ENCODE measurements around the gene SPIRE1. TPM values are rescaled to one million over a fixed set of nuclear protein-coding genes. Genes with fewer than 3 reads are reported as not detected.

SPIRE1 gene
- total RNA-seq, 5 donors from 2014 or later (not counting 1 experiment from before 2014, with no cell fraction given) = 1.1 to 2.9 (median 1.4) TPM

- Histone ChIP-seq H3K4me3 (ENCODE audit: control insufficient read depth in 1 of 2, extremely low read depth in 1 of 2, low read length in 1 of 2) (no peak overlapping the region), H3K27me3 (replicated peaks in 1 of 2; ENCODE audit: control insufficient read depth in 2 of 2, extremely low read depth in 1 of 2, insufficient read depth in 2 of 2, low read length in 1 of 2) (no peaks in the 10 kb centered on the region), H3K27ac (ENCODE audit: low read length) (no peak overlapping the region), H3K4me1 (ENCODE audit: control insufficient read depth in 1 of 2, extremely low read depth in 1 of 2, insufficient read depth in 2 of 2, low read length in 2 of 2) (peaks cover 0 to 3% of the 10 kb centered on the region in 2 experiments), H3K36me3 (ENCODE audit: control insufficient read depth in 2 of 2, extremely low read depth in 1 of 2, insufficient read depth in 1 of 2, low read length in 1 of 2) (no peaks in the 10 kb centered on the region), H3K9me3 (no peaks in the 10 kb centered on the region)
- Mint-ChIP-seq H3K27ac (no peak overlapping the region), H3K4me3 (no peak overlapping the region), H3K9me3 (no peaks in the 10 kb centered on the region), H3K27me3 (no peaks in the 10 kb centered on the region), H3K4me1 (peaks cover 0 to 2% (median 1%) of the 10 kb centered on the region in 3 donors), H3K36me3 (no peaks in the 10 kb centered on the region)
- CTCF ChIA-PET = no interaction called here
- POLR2A ChIA-PET = no interaction called here
- ATAC-seq (replicated peaks in 1 of 4) = no peak
- no peak for DNase-seq
Measured at GRCh38 chr18:12474146-12474545, 183.8 kb downstream of the SPIRE1 start.

GRCh38 chr18:12470382-12471075 lies 187.4 kb downstream of the SPIRE1 start:
- Histone ChIP-seq H3K9me3 (no peaks in the 10 kb centered on the region), H3K27ac (ENCODE audit: low read length) (no peak overlapping the region), H3K36me3 (ENCODE audit: control insufficient read depth in 2 of 2, extremely low read depth in 1 of 2, insufficient read depth in 1 of 2, low read length in 1 of 2) (no peaks in the 10 kb centered on the region), H3K27me3 (replicated peaks in 1 of 2; ENCODE audit: control insufficient read depth in 2 of 2, extremely low read depth in 1 of 2, insufficient read depth in 2 of 2, low read length in 1 of 2) (no peaks in the 10 kb centered on the region), H3K4me1 (ENCODE audit: control insufficient read depth in 1 of 2, extremely low read depth in 1 of 2, insufficient read depth in 2 of 2, low read length in 2 of 2) (no peaks in the 10 kb centered on the region), H3K4me3 (ENCODE audit: control insufficient read depth in 1 of 2, extremely low read depth in 1 of 2, low read length in 1 of 2) (no peak overlapping the region)
- H3K36me3 Mint-ChIP-seq = no peaks in the 10 kb centered on the region
- POLR2A ChIA-PET = interaction anchor here (0.6 to 0.7 kb wide), 2 partner anchors 20 to 1023 kb away, joined by 5 to 8 read pairs; no protein-coding TSS in a partner anchor
- ATAC-seq (replicated peaks in 1 of 4) = no peak
- no peak overlapping the region for H3K4me3 Mint-ChIP-seq
- no peaks in the 10 kb centered on the region for H3K4me1 Mint-ChIP-seq
- CTCF ChIA-PET = interaction anchor here in 1 of 2 donors (0.7 kb wide), 1 partner anchor 24 kb away, joined by 9 read pairs; no protein-coding TSS in a partner anchor
- no peaks in the 10 kb centered on the region for H3K27me3 Mint-ChIP-seq
- no peak for DNase-seq
- H3K27ac Mint-ChIP-seq = no peak overlapping the region
- WGBS (ENCODE audit: insufficient coverage) = 71% methylated on average over 6 of the region's 7 CpGs
- H3K9me3 Mint-ChIP-seq = no peaks in the 10 kb centered on the region

GRCh38 chr18:12468445-12468844 lies 189.5 kb downstream of the SPIRE1 start:
- Mint-ChIP-seq H3K27ac (no peak overlapping the region), H3K36me3 (no peaks in the 10 kb centered on the region), H3K27me3 (no peaks in the 10 kb centered on the region), H3K9me3 (no peaks in the 10 kb centered on the region), H3K4me3 (no peak overlapping the region), H3K4me1 (no peaks in the 10 kb centered on the region)
- Histone ChIP-seq H3K4me3 (ENCODE audit: control insufficient read depth in 1 of 2, extremely low read depth in 1 of 2, low read length in 1 of 2) (no peak overlapping the region), H3K27ac (ENCODE audit: low read length) (no peak overlapping the region), H3K4me1 (ENCODE audit: control insufficient read depth in 1 of 2, extremely low read depth in 1 of 2, insufficient read depth in 2 of 2, low read length in 2 of 2) (no peaks in the 10 kb centered on the region), H3K27me3 (replicated peaks in 1 of 2; ENCODE audit: control insufficient read depth in 2 of 2, extremely low read depth in 1 of 2, insufficient read depth in 2 of 2, low read length in 1 of 2) (no peaks in the 10 kb centered on the region), H3K36me3 (ENCODE audit: control insufficient read depth in 2 of 2, extremely low read depth in 1 of 2, insufficient read depth in 1 of 2, low read length in 1 of 2) (no peaks in the 10 kb centered on the region), H3K9me3 (no peaks in the 10 kb centered on the region)
- ChIA-PET POLR2A (no interaction called here), CTCF (no interaction called here)
- DNase-seq = no peak
- ATAC-seq (replicated peaks in 1 of 4) = no peak
- WGBS (ENCODE audit: insufficient coverage) = 82% methylated on average over 2 of the region's 4 CpGs

GRCh38 chr18:12464731-12465130 lies 193.2 kb downstream of the SPIRE1 start:
- H3K27me3 ChIP-seq (replicated peaks in 1 of 2; ENCODE audit: control insufficient read depth in 2 of 2, extremely low read depth in 1 of 2, insufficient read depth in 2 of 2, low read length in 1 of 2) = no peaks in the 10 kb centered on the region
- no peaks in the 10 kb centered on the region for H3K27me3 Mint-ChIP-seq
- no peaks in the 10 kb centered on the region for H3K36me3 Mint-ChIP-seq
- no peaks in the 10 kb centered on the region for H3K4me1 ChIP-seq (ENCODE audit: control insufficient read depth in 1 of 2, extremely low read depth in 1 of 2, insufficient read depth in 2 of 2, low read length in 2 of 2)
- H3K4me3 ChIP-seq (ENCODE audit: control insufficient read depth in 1 of 2, extremely low read depth in 1 of 2, low read length in 1 of 2) = no peak overlapping the region
- ChIA-PET POLR2A (no interaction called here), CTCF (no interaction called here)
- no peaks in the 10 kb centered on the region for H3K4me1 Mint-ChIP-seq
- H3K36me3 ChIP-seq (ENCODE audit: control insufficient read depth in 2 of 2, extremely low read depth in 1 of 2, insufficient read depth in 1 of 2, low read length in 1 of 2) = no peaks in the 10 kb centered on the region
- no peaks in the 10 kb centered on the region for H3K9me3 Mint-ChIP-seq
- H3K9me3 ChIP-seq = no peaks in the 10 kb centered on the region
- H3K27ac Mint-ChIP-seq = no peak overlapping the region
- no peak for ATAC-seq (replicated peaks in 1 of 4)
- no peak overlapping the region for H3K4me3 Mint-ChIP-seq
- WGBS (ENCODE audit: insufficient coverage) = no CpG with 5 or more reads among the region's 9 CpGs
- H3K27ac ChIP-seq (ENCODE audit: low read length) = no peak overlapping the region
- no peak for DNase-seq

- H3K4me3 ChIP-seq (ENCODE audit: control insufficient read depth in 1 of 2, extremely low read depth in 1 of 2, low read length in 1 of 2) = no peak overlapping the region
- no CpG with 5 or more reads among the region's 7 CpGs for WGBS (ENCODE audit: insufficient coverage)
- no peaks in the 10 kb centered on the region for H3K9me3 Mint-ChIP-seq
Measured at GRCh38 chr18:12463191-12463590, 194.7 kb downstream of the SPIRE1 start.

GRCh38 chr18:12462242-12462641 lies 195.7 kb downstream of the SPIRE1 start:
- no CpG with 5 or more reads among the region's 2 CpGs for WGBS (ENCODE audit: insufficient coverage)
- POLR2A ChIA-PET = no interaction called here

More at GRCh38 chr18:12463191-12463590, 194.7 kb downstream of the SPIRE1 start:
- H3K27ac ChIP-seq (ENCODE audit: low read length) = no peak overlapping the region
- H3K36me3 ChIP-seq (ENCODE audit: control insufficient read depth in 2 of 2, extremely low read depth in 1 of 2, insufficient read depth in 1 of 2, low read length in 1 of 2) = no peaks in the 10 kb centered on the region
- CTCF ChIA-PET = interaction anchor here in 1 of 2 donors (0.7 kb wide), 1 partner anchor 27 kb away, joined by 3 read pairs; no protein-coding TSS in a partner anchor
- H3K4me1 Mint-ChIP-seq = no peaks in the 10 kb centered on the region
- H3K27me3 Mint-ChIP-seq = no peaks in the 10 kb centered on the region
- H3K9me3 ChIP-seq = no peaks in the 10 kb centered on the region
- no peaks in the 10 kb centered on the region for H3K27me3 ChIP-seq (replicated peaks in 1 of 2; ENCODE audit: control insufficient read depth in 2 of 2, extremely low read depth in 1 of 2, insufficient read depth in 2 of 2, low read length in 1 of 2)
- H3K4me1 ChIP-seq (ENCODE audit: control insufficient read depth in 1 of 2, extremely low read depth in 1 of 2, insufficient read depth in 2 of 2, low read length in 2 of 2) = no peaks in the 10 kb centered on the region
- no peak overlapping the region for H3K4me3 Mint-ChIP-seq
- ATAC-seq (replicated peaks in 1 of 4) = no peak
- no peaks in the 10 kb centered on the region for H3K36me3 Mint-ChIP-seq
- DNase-seq = no peak
- POLR2A ChIA-PET = no interaction called here
- H3K27ac Mint-ChIP-seq = no peak overlapping the region

More at GRCh38 chr18:12462242-12462641, 195.7 kb downstream of the SPIRE1 start:
- DNase-seq = no peak
- Mint-ChIP-seq H3K27me3 (no peaks in the 10 kb centered on the region), H3K4me1 (no peaks in the 10 kb centered on the region), H3K9me3 (no peaks in the 10 kb centered on the region), H3K27ac (no peak overlapping the region), H3K36me3 (no peaks in the 10 kb centered on the region), H3K4me3 (no peak overlapping the region)
- H3K4me1 ChIP-seq (ENCODE audit: control insufficient read depth in 1 of 2, extremely low read depth in 1 of 2, insufficient read depth in 2 of 2, low read length in 2 of 2) = no peaks in the 10 kb centered on the region
- no peaks in the 10 kb centered on the region for H3K9me3 ChIP-seq
- H3K27ac ChIP-seq (ENCODE audit: low read length) = no peak overlapping the region
- no peak for ATAC-seq (replicated peaks in 1 of 4)
- CTCF ChIA-PET = no interaction called here
- H3K4me3 ChIP-seq (ENCODE audit: control insufficient read depth in 1 of 2, extremely low read depth in 1 of 2, low read length in 1 of 2) = no peak overlapping the region
- no peaks in the 10 kb centered on the region for H3K27me3 ChIP-seq (replicated peaks in 1 of 2; ENCODE audit: control insufficient read depth in 2 of 2, extremely low read depth in 1 of 2, insufficient read depth in 2 of 2, low read length in 1 of 2)
- no peaks in the 10 kb centered on the region for H3K36me3 ChIP-seq (ENCODE audit: control insufficient read depth in 2 of 2, extremely low read depth in 1 of 2, insufficient read depth in 1 of 2, low read length in 1 of 2)

Data from T-cell (primary cell).